WTC11 (cell line): ENCODE measurements around the gene ADARB2. TPM values are rescaled to one million over a fixed set of nuclear protein-coding genes. Genes with fewer than 3 reads are reported as not detected.

ENCODE experiments used
- ATAC-seq: fragments of 200-7000 bp; cut with Tn5 transposase; 2 replicates; pipeline ENCODE4 v1.10.0; 2021; ENCODE audit warnings: mild to moderate bottlenecking, moderate library complexity
- CTCF ChIA-PET: fragments of 300-600 bp; sonication (Branson Sonifier 250); formaldehyde crosslinking; loops from one replicate; lab custom pipeline; 2021; ENCODE audit warnings: antibody characterized with exemption; lab: Charles Lee
- POLR2A ChIA-PET: fragments of 350-600 bp; sonication (Branson Sonifier 250); formaldehyde crosslinking; loops from one replicate; lab custom pipeline; 2021; ENCODE audit warnings: antibody characterized with exemption; lab: Charles Lee
- DNase-seq: peaks from one replicate; pipeline ENCODE4 v3.0.0; 2021; ENCODE audit warnings: low spot score
- H3K27ac Mint-ChIP-seq: 2 replicates; pipeline ENCODE4 v1.8.0; 2021; ENCODE audit warnings: mixed read lengths
- H3K27me3 Mint-ChIP-seq: 2 replicates; pipeline ENCODE4 v1.8.0; 2021; ENCODE audit warnings: low read depth, mild to moderate bottlenecking, moderate library complexity, mixed read lengths
- H3K36me3 Mint-ChIP-seq: 2 replicates; pipeline ENCODE4 v1.8.0; 2021; ENCODE audit warnings: mixed read lengths
- H3K4me1 Mint-ChIP-seq: 2 replicates; pipeline ENCODE4 v1.8.0; 2022; ENCODE audit warnings: mixed read lengths
- H3K4me3 Mint-ChIP-seq: 2 replicates; pipeline ENCODE4 v1.8.0; 2021; ENCODE audit warnings: mild to moderate bottlenecking, moderate library complexity, mixed read lengths
- H3K9me3 Mint-ChIP-seq: 2 replicates; pipeline ENCODE4 v1.8.0; 2021; ENCODE audit warnings: mixed read lengths
- CREM ChIP-seq: sonication (generic); formaldehyde crosslinking; IDR thresholded peaks from 2 replicates; pipeline ENCODE4 v1.8.1; 2022; ENCODE audit warnings: mild to moderate bottlenecking, missing genetic modification reagents, moderate library complexity
- GTF2I ChIP-seq: fragments of 250-450 bp; sonication (Bioruptor Pico); conservative IDR thresholded peaks from 2 replicates; pipeline ENCODE4 v1.4.0; 2021; ENCODE audit warnings: mild to moderate bottlenecking
- IRF2 ChIP-seq: sonication (generic); formaldehyde crosslinking; IDR thresholded peaks from 2 replicates; pipeline ENCODE4 v1.8.0; 2022; ENCODE audit warnings: low read depth, missing genetic modification reagents, borderline replicate concordance
- NFE2L1 ChIP-seq: sonication (generic); formaldehyde crosslinking; IDR thresholded peaks from 2 replicates; pipeline ENCODE4 v1.8.1; 2023; ENCODE audit warnings: missing genetic modification reagents
- NFYB ChIP-seq: sonication (generic); formaldehyde crosslinking; conservative IDR thresholded peaks from 2 replicates; pipeline ENCODE4 v1.8.0; 2022; ENCODE audit warnings: low read depth, missing genetic modification reagents
- NR1H2 ChIP-seq: sonication (generic); formaldehyde crosslinking; IDR thresholded peaks from 2 replicates; pipeline ENCODE4 v1.9.0; 2021; ENCODE audit warnings: mild to moderate bottlenecking, moderate library complexity, missing genetic modification reagents
- NR2C2 ChIP-seq: sonication (generic); formaldehyde crosslinking; IDR thresholded peaks from 2 replicates; pipeline ENCODE4 v1.8.0; 2022; ENCODE audit warnings: mild to moderate bottlenecking, missing genetic modification reagents
- SOX15 ChIP-seq: fragments of 250-450 bp; sonication (Bioruptor Pico); IDR thresholded peaks from 2 replicates; pipeline ENCODE4 v1.9.0; 2021; ENCODE audit warnings: mild to moderate bottlenecking
- TEAD4 ChIP-seq: sonication (generic); formaldehyde crosslinking; IDR thresholded peaks from 2 replicates; pipeline ENCODE4 v1.8.0; 2022; ENCODE audit warnings: mild to moderate bottlenecking, missing genetic modification reagents
- ZNF219 ChIP-seq: sonication (generic); formaldehyde crosslinking; IDR thresholded peaks from 2 replicates; pipeline ENCODE4 v1.8.0; 2023; ENCODE audit warnings: missing genetic modification reagents, mild to moderate bottlenecking, borderline replicate concordance
- ZNF396 ChIP-seq: fragments of 250-450 bp; sonication (Bioruptor Pico); IDR thresholded peaks from 2 replicates; pipeline ENCODE4 v1.8.0; 2021; ENCODE audit warnings: mild to moderate bottlenecking, moderate library complexity, borderline replicate concordance
- ZNF416 ChIP-seq: fragments of 250-450 bp; sonication (Bioruptor Pico); IDR thresholded peaks from 2 replicates; pipeline ENCODE4 v1.9.0; 2021; ENCODE audit warnings: mild to moderate bottlenecking, inconsistent platforms
- total RNA-seq: library from RNA; stranded (reverse); gene quantifications from 3 replicates; pipeline ENCODE4 v1.2.3, GENCODE V29; 2021
- TF ChIP-seq, protein P1 (sequence below): sonication (generic); formaldehyde crosslinking; IDR thresholded peaks from 2 replicates; pipeline ENCODE4 v1.8.1; 2023; ENCODE audit warnings: mild to moderate bottlenecking, missing genetic modification reagents, borderline replicate concordance
- TF ChIP-seq, protein P2 (sequence below): sonication (generic); formaldehyde crosslinking; IDR thresholded peaks from 2 replicates; pipeline ENCODE4 v1.8.1; 2023; ENCODE audit warnings: mild to moderate bottlenecking, moderate library complexity, missing genetic modification reagents
- TF ChIP-seq, protein P3 (sequence below): sonication (generic); formaldehyde crosslinking; IDR thresholded peaks from 2 replicates; pipeline ENCODE4 v1.8.1; 2023; ENCODE audit warnings: mild to moderate bottlenecking, missing genetic modification reagents
- TF ChIP-seq, protein P4 (sequence below): sonication (generic); formaldehyde crosslinking; IDR thresholded peaks from 2 replicates; pipeline ENCODE4 v1.8.0; 2023; ENCODE audit warnings: mild to moderate bottlenecking, missing genetic modification reagents
- TF ChIP-seq, protein P5 (sequence below): sonication (generic); formaldehyde crosslinking; IDR thresholded peaks from 2 replicates; pipeline ENCODE4 v1.8.0; 2023; ENCODE audit warnings: missing genetic modification reagents
- TF ChIP-seq, protein P6 (sequence below): fragments of 250-450 bp; sonication (Bioruptor Pico); IDR thresholded peaks from 2 replicates; pipeline ENCODE4 v1.9.0; 2021; ENCODE audit warnings: moderate library complexity, mild to moderate bottlenecking, inconsistent platforms, borderline replicate concordance

Gene ADARB2
- total RNA-seq, 1 experiment from 2014 or later = 3.7 TPM

DNA sequence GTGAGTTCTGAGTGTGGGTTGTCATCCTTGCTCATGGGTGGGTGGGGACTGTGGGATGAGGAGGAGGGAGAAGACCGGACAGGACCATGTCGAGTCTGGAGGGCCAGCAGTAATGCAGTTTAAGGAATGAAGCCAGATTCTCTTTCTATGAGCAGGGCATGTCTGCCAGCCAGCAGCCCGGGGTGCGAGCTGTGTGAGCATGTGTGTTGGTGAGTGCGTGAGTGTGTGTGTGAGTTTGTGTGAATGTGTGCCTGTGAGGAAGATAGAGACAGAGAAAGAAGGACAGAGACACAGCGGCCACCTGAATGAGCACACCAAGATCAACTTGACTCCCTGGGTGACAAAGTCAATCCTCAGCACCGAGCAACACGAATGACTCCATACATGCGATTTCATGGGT is 52.3 kb downstream of the ADARB2 start (continued):
- TF ChIP-seq, protein P1, sequence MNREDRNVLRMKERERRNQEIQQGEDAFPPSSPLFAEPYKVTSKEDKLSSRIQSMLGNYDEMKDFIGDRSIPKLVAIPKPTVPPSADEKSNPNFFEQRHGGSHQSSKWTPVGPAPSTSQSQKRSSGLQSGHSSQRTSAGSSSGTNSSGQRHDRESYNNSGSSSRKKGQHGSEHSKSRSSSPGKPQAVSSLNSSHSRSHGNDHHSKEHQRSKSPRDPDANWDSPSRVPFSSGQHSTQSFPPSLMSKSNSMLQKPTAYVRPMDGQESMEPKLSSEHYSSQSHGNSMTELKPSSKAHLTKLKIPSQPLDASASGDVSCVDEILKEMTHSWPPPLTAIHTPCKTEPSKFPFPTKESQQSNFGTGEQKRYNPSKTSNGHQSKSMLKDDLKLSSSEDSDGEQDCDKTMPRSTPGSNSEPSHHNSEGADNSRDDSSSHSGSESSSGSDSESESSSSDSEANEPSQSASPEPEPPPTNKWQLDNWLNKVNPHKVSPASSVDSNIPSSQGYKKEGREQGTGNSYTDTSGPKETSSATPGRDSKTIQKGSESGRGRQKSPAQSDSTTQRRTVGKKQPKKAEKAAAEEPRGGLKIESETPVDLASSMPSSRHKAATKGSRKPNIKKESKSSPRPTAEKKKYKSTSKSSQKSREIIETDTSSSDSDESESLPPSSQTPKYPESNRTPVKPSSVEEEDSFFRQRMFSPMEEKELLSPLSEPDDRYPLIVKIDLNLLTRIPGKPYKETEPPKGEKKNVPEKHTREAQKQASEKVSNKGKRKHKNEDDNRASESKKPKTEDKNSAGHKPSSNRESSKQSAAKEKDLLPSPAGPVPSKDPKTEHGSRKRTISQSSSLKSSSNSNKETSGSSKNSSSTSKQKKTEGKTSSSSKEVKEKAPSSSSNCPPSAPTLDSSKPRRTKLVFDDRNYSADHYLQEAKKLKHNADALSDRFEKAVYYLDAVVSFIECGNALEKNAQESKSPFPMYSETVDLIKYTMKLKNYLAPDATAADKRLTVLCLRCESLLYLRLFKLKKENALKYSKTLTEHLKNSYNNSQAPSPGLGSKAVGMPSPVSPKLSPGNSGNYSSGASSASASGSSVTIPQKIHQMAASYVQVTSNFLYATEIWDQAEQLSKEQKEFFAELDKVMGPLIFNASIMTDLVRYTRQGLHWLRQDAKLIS (CRISPR knock-in tag) = no peak

DNA sequence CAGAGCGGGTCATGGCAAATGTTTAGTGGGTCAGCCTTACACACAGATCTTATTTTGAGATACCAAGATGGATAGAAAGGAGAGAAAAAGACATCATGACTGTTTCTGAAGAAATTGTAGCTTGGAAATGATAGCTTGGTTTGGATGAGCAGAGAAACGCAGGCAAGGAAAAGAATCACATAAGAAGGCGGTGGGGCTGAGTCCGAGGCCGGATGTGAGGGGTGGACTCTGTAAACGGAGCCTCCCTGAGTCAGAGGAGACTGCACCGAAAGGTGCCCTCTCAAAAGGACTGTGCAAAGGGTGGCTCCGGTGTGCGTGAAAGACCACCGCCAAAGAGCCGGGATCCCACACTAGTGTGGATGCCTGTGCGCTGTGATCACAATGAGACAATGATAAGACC is 53.7 kb downstream of the ADARB2 start:
- ATAC-seq = no peak
- Mint-ChIP-seq H3K36me3 (peaks cover 2% of the 10 kb centered on the region), H3K9me3 (peaks cover 3% of the 10 kb centered on the region), H3K4me1 (peaks cover 32% of the 10 kb centered on the region), H3K4me3 (no peak overlapping the region), H3K27ac (0 out of 2 replicates have a peak overlapping the region, but pooled peaks have one; percentile 21), H3K27me3 (no peaks in the 10 kb centered on the region; the same call in 1 of the 2 replicates)
- CTCF ChIA-PET = no interaction called here
- no peak for DNase-seq
- TF ChIP-seq SOX15 (CRISPR knock-in tag) (no peak), ZNF416 (no peak), NR1H2 (no peak), TEAD4 (CRISPR knock-in tag) (no peak), NFYB (CRISPR knock-in tag) (no peak), ZNF396 (CRISPR knock-in tag) (no peak), ZNF219 (CRISPR knock-in tag) (no peak), CREM (no peak), IRF2 (CRISPR knock-in tag) (no peak), NR2C2 (CRISPR knock-in tag) (no peak), NFE2L1 (no peak), GTF2I (CRISPR knock-in tag) (no peak)
- TF ChIP-seq, protein P2, sequence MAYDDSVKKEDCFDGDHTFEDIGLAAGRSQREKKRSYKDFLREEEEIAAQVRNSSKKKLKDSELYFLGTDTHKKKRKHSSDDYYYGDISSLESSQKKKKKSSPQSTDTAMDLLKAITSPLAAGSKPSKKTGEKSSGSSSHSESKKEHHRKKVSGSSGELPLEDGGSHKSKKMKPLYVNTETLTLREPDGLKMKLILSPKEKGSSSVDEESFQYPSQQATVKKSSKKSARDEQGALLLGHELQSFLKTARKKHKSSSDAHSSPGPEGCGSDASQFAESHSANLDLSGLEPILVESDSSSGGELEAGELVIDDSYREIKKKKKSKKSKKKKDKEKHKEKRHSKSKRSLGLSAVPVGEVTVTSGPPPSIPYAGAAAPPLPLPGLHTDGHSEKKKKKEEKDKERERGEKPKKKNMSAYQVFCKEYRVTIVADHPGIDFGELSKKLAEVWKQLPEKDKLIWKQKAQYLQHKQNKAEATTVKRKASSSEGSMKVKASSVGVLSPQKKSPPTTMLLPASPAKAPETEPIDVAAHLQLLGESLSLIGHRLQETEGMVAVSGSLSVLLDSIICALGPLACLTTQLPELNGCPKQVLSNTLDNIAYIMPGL (CRISPR knock-in tag) = no peak
- TF ChIP-seq, protein P3, sequence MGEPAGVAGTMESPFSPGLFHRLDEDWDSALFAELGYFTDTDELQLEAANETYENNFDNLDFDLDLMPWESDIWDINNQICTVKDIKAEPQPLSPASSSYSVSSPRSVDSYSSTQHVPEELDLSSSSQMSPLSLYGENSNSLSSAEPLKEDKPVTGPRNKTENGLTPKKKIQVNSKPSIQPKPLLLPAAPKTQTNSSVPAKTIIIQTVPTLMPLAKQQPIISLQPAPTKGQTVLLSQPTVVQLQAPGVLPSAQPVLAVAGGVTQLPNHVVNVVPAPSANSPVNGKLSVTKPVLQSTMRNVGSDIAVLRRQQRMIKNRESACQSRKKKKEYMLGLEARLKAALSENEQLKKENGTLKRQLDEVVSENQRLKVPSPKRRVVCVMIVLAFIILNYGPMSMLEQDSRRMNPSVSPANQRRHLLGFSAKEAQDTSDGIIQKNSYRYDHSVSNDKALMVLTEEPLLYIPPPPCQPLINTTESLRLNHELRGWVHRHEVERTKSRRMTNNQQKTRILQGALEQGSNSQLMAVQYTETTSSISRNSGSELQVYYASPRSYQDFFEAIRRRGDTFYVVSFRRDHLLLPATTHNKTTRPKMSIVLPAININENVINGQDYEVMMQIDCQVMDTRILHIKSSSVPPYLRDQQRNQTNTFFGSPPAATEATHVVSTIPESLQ (CRISPR knock-in tag) = no peak
- TF ChIP-seq, protein P4, sequence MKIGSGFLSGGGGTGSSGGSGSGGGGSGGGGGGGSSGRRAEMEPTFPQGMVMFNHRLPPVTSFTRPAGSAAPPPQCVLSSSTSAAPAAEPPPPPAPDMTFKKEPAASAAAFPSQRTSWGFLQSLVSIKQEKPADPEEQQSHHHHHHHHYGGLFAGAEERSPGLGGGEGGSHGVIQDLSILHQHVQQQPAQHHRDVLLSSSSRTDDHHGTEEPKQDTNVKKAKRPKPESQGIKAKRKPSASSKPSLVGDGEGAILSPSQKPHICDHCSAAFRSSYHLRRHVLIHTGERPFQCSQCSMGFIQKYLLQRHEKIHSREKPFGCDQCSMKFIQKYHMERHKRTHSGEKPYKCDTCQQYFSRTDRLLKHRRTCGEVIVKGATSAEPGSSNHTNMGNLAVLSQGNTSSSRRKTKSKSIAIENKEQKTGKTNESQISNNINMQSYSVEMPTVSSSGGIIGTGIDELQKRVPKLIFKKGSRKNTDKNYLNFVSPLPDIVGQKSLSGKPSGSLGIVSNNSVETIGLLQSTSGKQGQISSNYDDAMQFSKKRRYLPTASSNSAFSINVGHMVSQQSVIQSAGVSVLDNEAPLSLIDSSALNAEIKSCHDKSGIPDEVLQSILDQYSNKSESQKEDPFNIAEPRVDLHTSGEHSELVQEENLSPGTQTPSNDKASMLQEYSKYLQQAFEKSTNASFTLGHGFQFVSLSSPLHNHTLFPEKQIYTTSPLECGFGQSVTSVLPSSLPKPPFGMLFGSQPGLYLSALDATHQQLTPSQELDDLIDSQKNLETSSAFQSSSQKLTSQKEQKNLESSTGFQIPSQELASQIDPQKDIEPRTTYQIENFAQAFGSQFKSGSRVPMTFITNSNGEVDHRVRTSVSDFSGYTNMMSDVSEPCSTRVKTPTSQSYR (CRISPR knock-in tag) = no peak
- TF ChIP-seq, protein P5, sequence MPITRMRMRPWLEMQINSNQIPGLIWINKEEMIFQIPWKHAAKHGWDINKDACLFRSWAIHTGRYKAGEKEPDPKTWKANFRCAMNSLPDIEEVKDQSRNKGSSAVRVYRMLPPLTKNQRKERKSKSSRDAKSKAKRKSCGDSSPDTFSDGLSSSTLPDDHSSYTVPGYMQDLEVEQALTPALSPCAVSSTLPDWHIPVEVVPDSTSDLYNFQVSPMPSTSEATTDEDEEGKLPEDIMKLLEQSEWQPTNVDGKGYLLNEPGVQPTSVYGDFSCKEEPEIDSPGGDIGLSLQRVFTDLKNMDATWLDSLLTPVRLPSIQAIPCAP (CRISPR knock-in tag) = no peak
- TF ChIP-seq, protein P6, sequence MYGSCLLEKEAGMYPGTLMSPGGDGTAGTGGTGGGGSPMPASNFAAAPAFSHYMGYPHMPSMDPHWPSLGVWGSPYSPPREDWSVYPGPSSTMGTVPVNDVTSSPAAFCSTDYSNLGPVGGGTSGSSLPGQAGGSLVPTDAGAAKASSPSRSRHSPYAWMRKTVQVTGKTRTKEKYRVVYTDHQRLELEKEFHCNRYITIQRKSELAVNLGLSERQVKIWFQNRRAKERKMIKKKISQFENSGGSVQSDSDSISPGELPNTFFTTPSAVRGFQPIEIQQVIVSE (CRISPR knock-in tag) = no peak
- POLR2A ChIA-PET = no interaction called here
